ENCODE measurements around the gene LDHD.
A peak's percentile ranks its signal among the peaks of the same experiment; 100 is the strongest.

LDHD gene

GRCh38 chr16:75111514-75111940 lies 5.1 kb downstream of the LDHD start:
- TF ChIP-seq POLR2AphosphoS5 (IDR thresholded peaks at IDR 0.05; ENCODE audit: low read depth, low read length) (no peak), REST (IDR thresholded peaks at IDR 0.05; ENCODE audit: insufficient read depth in 1 of 2, low read depth in 2 of 2, low read length in 2 of 2) (no peak), TAF1 (IDR thresholded peaks at IDR 0.05; ENCODE audit: borderline replicate concordance, insufficient read depth, low read length) (no peak), SIN3A (IDR thresholded peaks at IDR 0.05; ENCODE audit: borderline replicate concordance, insufficient read depth, low read length) (no peak), FOXP2 (optimal IDR thresholded peaks at IDR 0.05; ENCODE audit: borderline replicate concordance, extremely low read depth, extremely low read length, insufficient read depth) (no peak)

GRCh38 chr16:75110637-75111513 lies 5.7 kb downstream of the LDHD start:
- TF ChIP-seq TAF1 (IDR thresholded peaks at IDR 0.05; ENCODE audit: borderline replicate concordance, insufficient read depth, low read length) (no peak), SIN3A (IDR thresholded peaks at IDR 0.05; ENCODE audit: borderline replicate concordance, insufficient read depth, low read length) (no peak), FOXP2 (optimal IDR thresholded peaks at IDR 0.05; ENCODE audit: borderline replicate concordance, extremely low read depth, extremely low read length, insufficient read depth) (peak; percentile 21), POLR2AphosphoS5 (IDR thresholded peaks at IDR 0.05; ENCODE audit: low read depth, low read length) (no peak)

- TF ChIP-seq SIN3A (IDR thresholded peaks at IDR 0.05; ENCODE audit: borderline replicate concordance, insufficient read depth, low read length) (no peak), TAF1 (IDR thresholded peaks at IDR 0.05; ENCODE audit: borderline replicate concordance, insufficient read depth, low read length) (no peak), REST (IDR thresholded peaks at IDR 0.05; ENCODE audit: insufficient read depth in 1 of 2, low read depth in 2 of 2, low read length in 2 of 2) (no peak), FOXP2 (optimal IDR thresholded peaks at IDR 0.05; ENCODE audit: borderline replicate concordance, extremely low read depth, extremely low read length, insufficient read depth) (no peak), POLR2AphosphoS5 (IDR thresholded peaks at IDR 0.05; ENCODE audit: low read depth, low read length) (no peak)
Observed at GRCh38 chr16:75109732-75110243, 6.8 kb downstream of the LDHD start.

GRCh38 chr16:75108792-75109731 lies 7.5 kb downstream of the LDHD start:
- TF ChIP-seq REST (IDR thresholded peaks at IDR 0.05; ENCODE audit: insufficient read depth in 1 of 2, low read depth in 2 of 2, low read length in 2 of 2), result no peak
- no peak for TF ChIP-seq SIN3A (IDR thresholded peaks at IDR 0.05; ENCODE audit: borderline replicate concordance, insufficient read depth, low read length)
- no peak for TF ChIP-seq FOXP2 (optimal IDR thresholded peaks at IDR 0.05; ENCODE audit: borderline replicate concordance, extremely low read depth, extremely low read length, insufficient read depth)
- no peak for TF ChIP-seq POLR2AphosphoS5 (IDR thresholded peaks at IDR 0.05; ENCODE audit: low read depth, low read length)
- no peak for TF ChIP-seq TAF1 (IDR thresholded peaks at IDR 0.05; ENCODE audit: borderline replicate concordance, insufficient read depth, low read length)

GRCh38 chr16:75107505-75107904 lies 9.1 kb downstream of the LDHD start:
- TF ChIP-seq POLR2AphosphoS5 (IDR thresholded peaks at IDR 0.05; ENCODE audit: low read depth, low read length) (no peak), SIN3A (IDR thresholded peaks at IDR 0.05; ENCODE audit: borderline replicate concordance, insufficient read depth, low read length) (no peak), REST (IDR thresholded peaks at IDR 0.05; ENCODE audit: insufficient read depth in 1 of 2, low read depth in 2 of 2, low read length in 2 of 2) (no peak), FOXP2 (optimal IDR thresholded peaks at IDR 0.05; ENCODE audit: borderline replicate concordance, extremely low read depth, extremely low read length, insufficient read depth) (no peak)
